Measurements from ENCODE around the gene SLC38A9. TPM values are rescaled to one million over a fixed set of nuclear protein-coding genes. Genes with fewer than 3 reads are reported as not detected.

Gene SLC38A9
- total and polyA plus RNA-seq, 9 of the 15 experiments (the other 6 are each of a cell fraction or from before 2014, with no cell fraction given), result 14.0 to 34.5 (median 20.7) TPM

GRCh38 chr5:55633574-55634208 is 78.4 kb downstream of the SLC38A9 start:
- Histone ChIP-seq H3K4me1 (replicated peaks in 1 of 2; ENCODE audit: control insufficient read depth in 2 of 2, insufficient read depth in 2 of 2, low read length in 2 of 2) (no peaks in the 10 kb centered on the region), H3K9me3 (replicated peaks; ENCODE audit: control insufficient read depth, insufficient read depth, low read depth, low read length) (no peaks in the 10 kb centered on the region), H3K9me1 (ENCODE audit: control insufficient read depth, insufficient read depth, low read length) (no peaks in the 10 kb centered on the region), H3K79me2 (ENCODE audit: control insufficient read depth, insufficient read depth, low read length) (no peaks in the 10 kb centered on the region), H3K4me2 (ENCODE audit: insufficient read depth, low read length) (no peak overlapping the region), H3K9ac (ENCODE audit: insufficient read depth in 1 of 2, low read depth in 2 of 2, low read length in 2 of 2) (no peak overlapping the region), H4K20me1 (replicated peaks; ENCODE audit: control insufficient read depth, insufficient read depth, low read length) (no peaks in the 10 kb centered on the region), H3K27ac (ENCODE audit: extremely low read depth, low read depth, low read length) (no peak overlapping the region), H3K36me3 (ENCODE audit: control insufficient read depth, insufficient read depth, low read length) (no peaks in the 10 kb centered on the region), H3K27me3 (ENCODE audit: control insufficient read depth in 2 of 2, insufficient read depth in 2 of 2, low read length in 2 of 2) (no peaks in the 10 kb centered on the region), H2AFZ (ENCODE audit: low read depth, low read length) (no peak overlapping the region), H3K4me3 (no peak overlapping the region)
- no peak for TF ChIP-seq TEAD1 (CRISPR knock-in tag; IDR thresholded peaks at IDR 0.05)
- TF ChIP-seq NFIC (IDR thresholded peaks at IDR 0.05), result peak; percentile 21; the same call in 1 of the 2 replicates
- ChIA-PET POLR2A (no interaction called here), CTCF (ENCODE audit: low intra/inter-chr PET ratio) (no interaction called here)
- BruUV-seq (replicated peaks), result no TSS peak
- intact Hi-C loops (cut with micrococcal nuclease), result no loop called here
- no peak for DNase-seq (ENCODE audit: extremely low read depth in 1 of 4, low spot score in 3 of 4)
- no peak for ATAC-seq
- 57% methylated on average over 4 of the region's 4 CpGs for WGBS (ENCODE audit: insufficient coverage, low coverage, missing lambda C conversion rate)
- FAIRE-seq, result no peak
- in situ Hi-C loops (cut with MboI), result no loop called here

- Histone ChIP-seq H3K9ac (ENCODE audit: insufficient read depth in 1 of 2, low read depth in 2 of 2, low read length in 2 of 2) (no peak overlapping the region), H3K27ac (ENCODE audit: extremely low read depth, low read depth, low read length) (no peak overlapping the region), H3K9me3 (replicated peaks; ENCODE audit: control insufficient read depth, insufficient read depth, low read depth, low read length) (no peaks in the 10 kb centered on the region), H3K36me3 (ENCODE audit: control insufficient read depth, insufficient read depth, low read length) (no peaks in the 10 kb centered on the region), H2AFZ (ENCODE audit: low read depth, low read length) (no peak overlapping the region), H3K4me2 (ENCODE audit: insufficient read depth, low read length) (no peak overlapping the region), H3K4me1 (replicated peaks in 1 of 2; ENCODE audit: control insufficient read depth in 2 of 2, insufficient read depth in 2 of 2, low read length in 2 of 2) (no peaks in the 10 kb centered on the region), H3K27me3 (ENCODE audit: control insufficient read depth in 2 of 2, insufficient read depth in 2 of 2, low read length in 2 of 2) (no peaks in the 10 kb centered on the region), H3K4me3 (no peak overlapping the region), H3K9me1 (ENCODE audit: control insufficient read depth, insufficient read depth, low read length) (no peaks in the 10 kb centered on the region), H3K79me2 (ENCODE audit: control insufficient read depth, insufficient read depth, low read length) (no peaks in the 10 kb centered on the region), H4K20me1 (replicated peaks; ENCODE audit: control insufficient read depth, insufficient read depth, low read length) (no peaks in the 10 kb centered on the region)
- no peak for FAIRE-seq
- no peak for DNase-seq (ENCODE audit: extremely low read depth in 1 of 4, low spot score in 3 of 4)
- ChIA-PET CTCF (ENCODE audit: low intra/inter-chr PET ratio) (no interaction called here), POLR2A (no interaction called here)
- BruUV-seq (replicated peaks), result no TSS peak
- ATAC-seq, result no peak
- in situ Hi-C loops (cut with MboI) (no loop called here), intact Hi-C loops (cut with micrococcal nuclease) (no loop called here)
- 53% methylated on average over 5 of the region's 5 CpGs for WGBS (ENCODE audit: insufficient coverage, low coverage, missing lambda C conversion rate)
- TF ChIP-seq, protein P1, sequence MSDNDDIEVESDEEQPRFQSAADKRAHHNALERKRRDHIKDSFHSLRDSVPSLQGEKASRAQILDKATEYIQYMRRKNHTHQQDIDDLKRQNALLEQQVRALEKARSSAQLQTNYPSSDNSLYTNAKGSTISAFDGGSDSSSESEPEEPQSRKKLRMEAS (CRISPR knock-in tag; IDR thresholded peaks at IDR 0.05), result no peak
- TF ChIP-seq, protein P2, sequence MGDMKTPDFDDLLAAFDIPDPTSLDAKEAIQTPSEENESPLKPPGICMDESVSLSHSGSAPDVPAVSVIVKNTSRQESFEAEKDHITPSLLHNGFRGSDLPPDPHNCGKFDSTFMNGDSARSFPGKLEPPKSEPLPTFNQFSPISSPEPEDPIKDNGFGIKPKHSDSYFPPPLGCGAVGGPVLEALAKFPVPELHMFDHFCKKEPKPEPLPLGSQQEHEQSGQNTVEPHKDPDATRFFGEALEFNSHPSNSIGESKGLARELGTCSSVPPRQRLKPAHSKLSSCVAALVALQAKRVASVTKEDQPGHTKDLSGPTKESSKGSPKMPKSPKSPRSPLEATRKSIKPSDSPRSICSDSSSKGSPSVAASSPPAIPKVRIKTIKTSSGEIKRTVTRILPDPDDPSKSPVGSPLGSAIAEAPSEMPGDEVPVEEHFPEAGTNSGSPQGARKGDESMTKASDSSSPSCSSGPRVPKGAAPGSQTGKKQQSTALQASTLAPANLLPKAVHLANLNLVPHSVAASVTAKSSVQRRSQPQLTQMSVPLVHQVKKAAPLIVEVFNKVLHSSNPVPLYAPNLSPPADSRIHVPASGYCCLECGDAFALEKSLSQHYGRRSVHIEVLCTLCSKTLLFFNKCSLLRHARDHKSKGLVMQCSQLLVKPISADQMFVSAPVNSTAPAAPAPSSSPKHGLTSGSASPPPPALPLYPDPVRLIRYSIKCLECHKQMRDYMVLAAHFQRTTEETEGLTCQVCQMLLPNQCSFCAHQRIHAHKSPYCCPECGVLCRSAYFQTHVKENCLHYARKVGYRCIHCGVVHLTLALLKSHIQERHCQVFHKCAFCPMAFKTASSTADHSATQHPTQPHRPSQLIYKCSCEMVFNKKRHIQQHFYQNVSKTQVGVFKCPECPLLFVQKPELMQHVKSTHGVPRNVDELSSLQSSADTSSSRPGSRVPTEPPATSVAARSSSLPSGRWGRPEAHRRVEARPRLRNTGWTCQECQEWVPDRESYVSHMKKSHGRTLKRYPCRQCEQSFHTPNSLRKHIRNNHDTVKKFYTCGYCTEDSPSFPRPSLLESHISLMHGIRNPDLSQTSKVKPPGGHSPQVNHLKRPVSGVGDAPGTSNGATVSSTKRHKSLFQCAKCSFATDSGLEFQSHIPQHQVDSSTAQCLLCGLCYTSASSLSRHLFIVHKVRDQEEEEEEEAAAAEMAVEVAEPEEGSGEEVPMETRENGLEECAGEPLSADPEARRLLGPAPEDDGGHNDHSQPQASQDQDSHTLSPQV (IDR thresholded peaks at IDR 0.05), result no peak
- TF ChIP-seq STAT6 (CRISPR knock-in tag; IDR thresholded peaks at IDR 0.05), result no peak
- TF ChIP-seq YY1 (IDR thresholded peaks at IDR 0.05; ENCODE audit: borderline replicate concordance in 1 of 3, control insufficient read depth in 1 of 3, extremely low read depth in 1 of 3, insufficient read depth in 3 of 3, insufficient read length in 1 of 3, insufficient replicate concordance in 2 of 3, low read depth in 1 of 3, low read length in 2 of 3), result no peak
- no peak for TF ChIP-seq TEAD1 (CRISPR knock-in tag; IDR thresholded peaks at IDR 0.05)
Observed at GRCh38 chr5:55629815-55630214, 82.3 kb downstream of the SLC38A9 start.
